Rectal smooth muscle tissue (tissue), 1 donor: ENCODE measurements around the gene SBNO1.

Source experiments
- H3K27ac ChIP-seq: one replicate; pipeline ENCODE4 v1.7.0; 2013; ENCODE audit warnings: low read depth, low read length, inconsistent platforms
- H3K27me3 ChIP-seq: one replicate; pipeline ENCODE4 v1.7.0; 2013; ENCODE audit warnings: low read length; ENCODE audit not compliant: control insufficient read depth, insufficient read depth
- H3K36me3 ChIP-seq: one replicate; pipeline ENCODE4 v1.7.0; 2013; ENCODE audit warnings: low read length; ENCODE audit not compliant: control insufficient read depth, insufficient read depth
- H3K4me1 ChIP-seq: one replicate; pipeline ENCODE4 v1.7.0; 2013; ENCODE audit warnings: low read length; ENCODE audit not compliant: control insufficient read depth, insufficient read depth
- H3K4me3 ChIP-seq: one replicate; pipeline ENCODE4 v1.7.0; 2013; ENCODE audit warnings: low read length
- H3K9ac ChIP-seq: one replicate; pipeline ENCODE4 v1.7.0; 2013; ENCODE audit warnings: low read length

The SBNO1 gene

DNA sequence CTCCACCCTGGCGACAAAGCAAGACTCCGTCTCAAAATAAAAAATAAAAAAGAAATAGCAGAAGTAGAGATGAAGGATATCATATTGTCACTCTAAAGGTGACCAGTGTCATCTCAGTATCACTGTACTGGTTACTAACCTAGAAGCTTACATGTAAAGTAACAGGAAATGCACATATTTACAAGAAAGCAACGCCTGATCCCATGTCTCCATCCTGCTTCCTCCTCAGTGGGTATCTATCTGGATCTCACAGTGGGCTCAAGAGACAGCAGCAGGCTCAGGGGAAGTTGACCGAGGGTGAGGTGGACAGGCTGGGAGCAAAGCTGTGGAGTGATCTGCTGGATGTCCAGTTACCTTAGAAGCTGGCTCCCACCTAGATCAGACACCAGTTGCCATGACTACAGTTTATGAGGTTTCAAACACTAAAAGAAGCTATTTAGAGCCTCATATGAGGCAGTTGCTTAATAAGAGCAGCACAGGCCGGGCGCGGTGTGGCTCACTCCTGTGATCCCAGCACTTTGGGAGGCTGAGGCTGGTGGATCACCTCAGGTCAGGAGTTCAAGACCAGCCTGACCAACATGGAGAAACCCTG, 120.9 kb downstream of the SBNO1 start:
- H3K4me1 ChIP-seq, result peaks cover 7% of the 10 kb centered on the region
- no peak overlapping the region for H3K9ac ChIP-seq
- no peak overlapping the region for H3K4me3 ChIP-seq
- H3K27me3 ChIP-seq, result no peaks in the 10 kb centered on the region
- peaks cover 2% of the 10 kb centered on the region for H3K36me3 ChIP-seq
- H3K27ac ChIP-seq, result no peak overlapping the region

- no peak overlapping the region for H3K9ac ChIP-seq
Observed at GRCh38 chr12:123242116-123242904, 122.3 kb downstream of the SBNO1 start.

More at GRCh38 chr12:123242116-123242904, 122.3 kb downstream of the SBNO1 start:
- no peaks in the 10 kb centered on the region for H3K27me3 ChIP-seq
- no peaks in the 10 kb centered on the region for H3K36me3 ChIP-seq
- H3K4me3 ChIP-seq, result no peak overlapping the region
- H3K27ac ChIP-seq, result no peak overlapping the region
- peaks cover 7% of the 10 kb centered on the region for H3K4me1 ChIP-seq
